ENCODE measurements around the gene SPRYD3.

DNA sequence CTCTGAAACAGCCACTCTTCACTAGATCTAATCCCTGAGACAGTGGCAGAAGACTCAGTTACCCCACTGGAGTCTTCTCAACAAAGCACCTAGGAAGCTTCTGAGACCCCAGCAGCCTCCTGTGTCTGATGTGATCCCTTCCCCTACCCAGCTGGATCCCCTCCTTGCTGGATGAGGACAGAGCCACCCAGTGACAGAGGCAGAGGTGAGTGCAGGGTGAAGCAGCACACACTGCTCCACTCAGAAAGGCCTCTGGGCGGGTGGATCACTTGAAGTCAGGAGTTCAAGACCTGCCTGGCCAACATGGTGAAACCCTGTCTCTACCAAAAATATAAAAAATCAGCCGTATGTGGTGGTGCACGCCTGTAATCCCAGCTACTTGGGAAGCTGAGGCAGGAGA is 2.7 kb downstream of the SPRYD3 start:
- TF ChIP-seq, protein P1, sequence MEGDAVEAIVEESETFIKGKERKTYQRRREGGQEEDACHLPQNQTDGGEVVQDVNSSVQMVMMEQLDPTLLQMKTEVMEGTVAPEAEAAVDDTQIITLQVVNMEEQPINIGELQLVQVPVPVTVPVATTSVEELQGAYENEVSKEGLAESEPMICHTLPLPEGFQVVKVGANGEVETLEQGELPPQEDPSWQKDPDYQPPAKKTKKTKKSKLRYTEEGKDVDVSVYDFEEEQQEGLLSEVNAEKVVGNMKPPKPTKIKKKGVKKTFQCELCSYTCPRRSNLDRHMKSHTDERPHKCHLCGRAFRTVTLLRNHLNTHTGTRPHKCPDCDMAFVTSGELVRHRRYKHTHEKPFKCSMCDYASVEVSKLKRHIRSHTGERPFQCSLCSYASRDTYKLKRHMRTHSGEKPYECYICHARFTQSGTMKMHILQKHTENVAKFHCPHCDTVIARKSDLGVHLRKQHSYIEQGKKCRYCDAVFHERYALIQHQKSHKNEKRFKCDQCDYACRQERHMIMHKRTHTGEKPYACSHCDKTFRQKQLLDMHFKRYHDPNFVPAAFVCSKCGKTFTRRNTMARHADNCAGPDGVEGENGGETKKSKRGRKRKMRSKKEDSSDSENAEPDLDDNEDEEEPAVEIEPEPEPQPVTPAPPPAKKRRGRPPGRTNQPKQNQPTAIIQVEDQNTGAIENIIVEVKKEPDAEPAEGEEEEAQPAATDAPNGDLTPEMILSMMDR (conservative IDR thresholded peaks at IDR 0.05; ENCODE audit: low read depth, low read length) = no peak
- no peak for TF ChIP-seq EZH2 (IDR thresholded peaks at IDR 0.05; ENCODE audit: low read length, unreplicated experiment)

Data from PC-3 (cell line).